ENCODE data around the gene SLC6A11. TPM values are rescaled to one million over a fixed set of nuclear protein-coding genes. Genes with fewer than 3 reads are reported as not detected.

The SLC6A11 gene
- total RNA-seq, 4 donors from 2014 or later = 6.2 to 13.4 (median 9.5) TPM

DNA sequence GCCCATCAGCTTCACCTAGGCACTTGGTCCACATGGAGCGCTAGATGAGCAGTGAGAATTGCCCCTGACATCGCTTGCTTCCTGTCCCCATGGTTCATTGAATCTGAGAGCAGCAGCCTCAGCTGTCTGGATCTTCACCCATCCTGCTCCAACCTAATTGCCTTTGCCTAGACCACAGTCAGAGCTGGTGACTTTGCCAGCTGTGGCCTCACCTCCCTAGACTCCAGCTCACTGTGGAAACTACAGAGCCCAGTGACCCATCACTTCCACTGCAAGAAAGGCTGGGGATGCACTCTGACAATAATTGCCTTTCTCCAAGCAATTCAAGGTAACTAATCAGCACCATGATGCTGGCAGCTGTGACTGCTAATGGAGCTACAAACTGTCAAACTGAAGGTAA, 145.9 kb downstream of the SLC6A11 start:
- WGBS, 2 donors = 63 to 88% methylated on average over 2 of the region's 2 CpGs
- DNase-seq = no peak
- intact Hi-C loops (cut with DNase I) = no loop called here
- no peaks in the 10 kb centered on the region for H3K9me3 ChIP-seq
- H3K36me3 ChIP-seq = no peaks in the 10 kb centered on the region
- H3K27me3 ChIP-seq = peaks cover 0 to 62% (median 0%) of the 10 kb centered on the region in 4 donors
- no peaks in the 10 kb centered on the region for H3K4me1 ChIP-seq
- no peak overlapping the region for H3K4me3 ChIP-seq
- no peak overlapping the region for H3K27ac ChIP-seq
- TF ChIP-seq, protein P1, sequence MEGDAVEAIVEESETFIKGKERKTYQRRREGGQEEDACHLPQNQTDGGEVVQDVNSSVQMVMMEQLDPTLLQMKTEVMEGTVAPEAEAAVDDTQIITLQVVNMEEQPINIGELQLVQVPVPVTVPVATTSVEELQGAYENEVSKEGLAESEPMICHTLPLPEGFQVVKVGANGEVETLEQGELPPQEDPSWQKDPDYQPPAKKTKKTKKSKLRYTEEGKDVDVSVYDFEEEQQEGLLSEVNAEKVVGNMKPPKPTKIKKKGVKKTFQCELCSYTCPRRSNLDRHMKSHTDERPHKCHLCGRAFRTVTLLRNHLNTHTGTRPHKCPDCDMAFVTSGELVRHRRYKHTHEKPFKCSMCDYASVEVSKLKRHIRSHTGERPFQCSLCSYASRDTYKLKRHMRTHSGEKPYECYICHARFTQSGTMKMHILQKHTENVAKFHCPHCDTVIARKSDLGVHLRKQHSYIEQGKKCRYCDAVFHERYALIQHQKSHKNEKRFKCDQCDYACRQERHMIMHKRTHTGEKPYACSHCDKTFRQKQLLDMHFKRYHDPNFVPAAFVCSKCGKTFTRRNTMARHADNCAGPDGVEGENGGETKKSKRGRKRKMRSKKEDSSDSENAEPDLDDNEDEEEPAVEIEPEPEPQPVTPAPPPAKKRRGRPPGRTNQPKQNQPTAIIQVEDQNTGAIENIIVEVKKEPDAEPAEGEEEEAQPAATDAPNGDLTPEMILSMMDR (IDR thresholded peaks at IDR 0.05) = no peak

DNA sequence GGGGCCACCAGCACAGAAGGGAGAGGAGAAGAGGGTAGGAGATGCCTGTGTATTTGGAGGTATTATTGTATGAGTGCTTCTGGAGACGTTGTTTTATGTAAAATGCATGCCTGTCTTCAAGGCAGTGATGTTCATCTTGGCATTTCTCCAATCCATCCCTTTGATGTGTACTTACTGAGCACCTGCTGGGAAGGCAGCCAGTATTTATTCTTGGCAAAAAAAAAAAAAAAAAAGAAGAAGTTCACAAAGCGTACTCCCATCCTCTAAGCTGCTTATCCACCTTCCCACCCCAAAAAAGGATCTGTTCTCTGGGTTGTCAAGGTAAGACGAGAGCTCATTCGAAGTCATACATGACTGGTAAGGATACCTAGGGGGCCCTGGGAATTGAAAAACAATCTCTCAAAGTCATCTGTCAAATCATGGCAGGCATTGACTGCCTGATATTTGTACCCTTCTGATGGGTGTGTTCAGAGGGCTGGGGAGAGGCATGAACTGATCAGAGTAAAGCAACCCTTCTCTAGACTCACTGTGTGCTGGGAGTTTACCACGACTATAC, 146.5 kb downstream of the SLC6A11 start:
- no peak overlapping the region for H3K4me3 ChIP-seq
- H3K27ac ChIP-seq = no peak overlapping the region
- peaks cover 0 to 66% (median 0%) of the 10 kb centered on the region in 4 donors for H3K27me3 ChIP-seq
- TF ChIP-seq POLR2A (IDR thresholded peaks at IDR 0.05) = no peak
- TF ChIP-seq, protein P1 (IDR thresholded peaks at IDR 0.05) = no peak
- no peaks in the 10 kb centered on the region for H3K36me3 ChIP-seq
- no peaks in the 10 kb centered on the region for H3K4me1 ChIP-seq
- 40 to 46% methylated on average over 5 of the region's 5 CpGs for WGBS, 2 donors
- no peak for DNase-seq
- intact Hi-C loops (cut with DNase I) = no loop called here
- H3K9me3 ChIP-seq = no peaks in the 10 kb centered on the region

DNA sequence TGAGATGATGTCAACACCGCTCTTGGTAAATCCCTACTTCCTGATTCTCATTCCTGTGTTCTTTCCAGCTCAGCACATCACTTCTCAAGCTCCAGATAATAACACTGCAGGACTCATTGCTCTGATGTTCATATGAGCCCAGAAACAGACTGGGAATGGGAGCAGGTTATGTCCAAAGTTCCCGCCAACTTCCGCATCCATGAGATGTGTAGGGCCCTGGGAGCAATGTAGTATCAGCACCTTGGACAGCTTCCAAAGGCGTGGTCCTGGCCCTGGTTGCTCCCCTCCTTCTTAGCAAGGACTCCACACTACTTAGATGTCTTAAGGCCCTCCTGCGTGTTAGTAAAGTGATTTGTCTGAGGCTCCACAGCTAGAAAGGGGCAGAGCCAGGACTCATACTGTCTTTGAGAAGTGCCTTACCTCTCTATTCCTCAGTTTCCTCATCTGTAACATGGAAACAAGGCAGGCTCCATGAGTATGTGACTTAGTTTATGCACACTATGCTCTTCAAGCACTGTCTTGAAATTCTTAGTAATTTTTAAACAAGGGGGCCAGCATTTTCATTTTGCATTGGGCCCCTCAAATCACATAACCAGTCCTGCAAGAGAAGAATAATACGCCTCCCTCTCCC, 148.6 kb downstream of the SLC6A11 start:
- WGBS, 2 donors = 57 to 69% methylated on average over 5 to 6 of the region's 6 CpGs

DNA sequence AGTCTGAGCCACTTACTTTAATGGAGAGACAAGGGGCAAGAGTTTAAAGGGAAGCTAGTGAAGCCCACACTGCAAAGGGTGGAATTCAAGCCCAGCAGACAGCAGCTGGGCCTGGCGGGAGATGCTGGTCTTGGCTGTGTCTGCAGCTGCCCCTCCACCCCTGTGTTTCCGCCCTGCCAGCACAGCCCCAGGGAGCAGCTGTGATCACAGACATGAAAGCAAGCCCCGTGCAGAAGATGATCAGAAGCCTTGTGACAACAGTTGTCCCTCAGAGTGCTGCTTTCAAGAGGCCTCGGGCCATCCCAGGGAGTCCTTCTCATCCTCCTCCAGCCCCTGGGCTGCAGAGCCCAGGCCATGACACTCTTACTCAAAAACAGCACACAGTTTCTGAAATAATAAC, 152.4 kb downstream of the SLC6A11 start:
- TF ChIP-seq, protein P1 (IDR thresholded peaks at IDR 0.05) = no peak
- TF ChIP-seq POLR2A (IDR thresholded peaks at IDR 0.05) = no peak
- Histone ChIP-seq H3K4me3 (no peak overlapping the region), H3K4me1 (no peaks in the 10 kb centered on the region), H3K9me3 (no peaks in the 10 kb centered on the region), H3K27ac (no peak overlapping the region), H3K27me3 (peaks cover 0 to 95% (median 0%) of the 10 kb centered on the region in 4 donors), H3K36me3 (no peaks in the 10 kb centered on the region)
- intact Hi-C loops (cut with DNase I) = no loop called here
- DNase-seq = no peak
- 41 to 69% methylated on average over 2 to 3 of the region's 4 CpGs for WGBS, 2 donors

More for the DNA sequence above, 148.6 kb downstream of the SLC6A11 start:
- Histone ChIP-seq H3K27ac (no peak overlapping the region), H3K36me3 (no peaks in the 10 kb centered on the region), H3K27me3 (peaks cover 0 to 80% (median 0%) of the 10 kb centered on the region in 4 donors), H3K4me3 (no peak overlapping the region), H3K4me1 (no peaks in the 10 kb centered on the region), H3K9me3 (no peaks in the 10 kb centered on the region)
- intact Hi-C loops (cut with DNase I) = no loop called here
- DNase-seq = no peak
- TF ChIP-seq, protein P1 (IDR thresholded peaks at IDR 0.05) = no peak
- no peak for TF ChIP-seq POLR2A (IDR thresholded peaks at IDR 0.05)

DNA sequence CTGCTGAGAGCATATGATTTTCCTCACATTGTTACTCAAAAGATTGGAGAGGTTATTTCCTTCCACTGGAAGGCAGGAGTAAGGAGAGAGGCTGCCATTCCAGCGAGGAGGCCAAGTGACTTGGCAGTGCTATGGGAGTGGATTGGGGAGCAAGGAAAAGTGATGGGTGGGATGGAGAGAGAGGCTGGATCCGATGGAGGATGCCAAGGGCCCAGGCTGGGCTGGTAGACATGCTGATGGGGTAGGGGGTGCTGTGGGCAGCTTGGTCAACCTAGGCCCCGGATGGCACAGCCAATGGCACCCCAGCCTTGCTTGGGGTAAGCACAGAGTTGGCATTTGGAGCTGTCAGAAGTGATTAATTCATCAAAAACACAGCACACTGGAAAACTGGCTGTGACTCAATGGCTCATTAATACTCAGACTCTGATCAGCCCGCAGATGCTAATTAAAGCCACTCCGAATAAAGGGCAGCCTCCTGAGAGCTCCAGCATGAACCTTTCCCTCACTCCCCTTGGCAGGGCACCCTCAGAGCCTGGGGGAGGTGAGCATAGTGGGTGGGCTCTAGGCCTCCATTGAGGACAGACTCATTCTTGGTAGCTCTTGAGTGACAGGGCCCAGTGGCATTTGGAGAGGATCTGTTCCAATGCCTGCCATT, 154.4 kb downstream of the SLC6A11 start:
- H3K27me3 ChIP-seq = peaks cover 0 to 94% (median 0%) of the 10 kb centered on the region in 4 donors
- H3K36me3 ChIP-seq = no peaks in the 10 kb centered on the region
- TF ChIP-seq, protein P1 (IDR thresholded peaks at IDR 0.05) = no peak
- no peak for TF ChIP-seq POLR2A (IDR thresholded peaks at IDR 0.05)
- intact Hi-C loops (cut with DNase I) = no loop called here
- no peak overlapping the region for H3K4me3 ChIP-seq
- H3K27ac ChIP-seq = no peak overlapping the region
- H3K4me1 ChIP-seq = no peaks in the 10 kb centered on the region
- no peak for DNase-seq
- WGBS, 2 donors = 67 to 75% methylated on average over 2 to 5 of the region's 5 CpGs
- H3K9me3 ChIP-seq = no peaks in the 10 kb centered on the region

All from esophagus squamous epithelium (tissue), 5 donors.